DND-41 (cell line): Measurements from ENCODE around the gene TAAR9.

Experiments
- CTCF ChIP-seq: IDR thresholded peaks from 2 replicates; pipeline ENCODE4 v1.5.1; 2012; ENCODE audit warnings: borderline replicate concordance, low read length, moderate library complexity, mild to moderate bottlenecking; ENCODE audit not compliant: poor library complexity, severe bottlenecking; ENCODE audit errors: extremely low read depth
- EZH2 ChIP-seq: IDR thresholded peaks from 3 replicates; pipeline ENCODE4 v1.6.1; 2012; ENCODE audit warnings: borderline replicate concordance, low read depth, mild to moderate bottlenecking, moderate library complexity, low read length, inconsistent platforms; ENCODE audit not compliant: severe bottlenecking

GRCh38 chr6:132537145-132537544 is 932 bp upstream of the TAAR9 start:
- no peak for TF ChIP-seq CTCF
- no peak for TF ChIP-seq EZH2
